Choroid plexus epithelial cell (primary cell): ENCODE data around the gene NTM.

Experiments
- DNase-seq: peaks from one replicate; pipeline ENCODE4 v3.0.0-alpha.2; 2010; ENCODE audit warnings: low read depth
- H3K4me3 ChIP-seq: 2 replicates; pipeline ENCODE4 v1.5.1; 2011; ENCODE audit warnings: low read depth, mild to moderate bottlenecking, control low read depth, low read length, moderate library complexity
- TF ChIP-seq, protein P1 (sequence below): conservative IDR thresholded peaks from 2 replicates; pipeline ENCODE4 v1.5.1; 2011; ENCODE audit warnings: low read depth, mild to moderate bottlenecking, control low read depth, inconsistent platforms, low read length, moderate library complexity

The NTM gene

DNA sequence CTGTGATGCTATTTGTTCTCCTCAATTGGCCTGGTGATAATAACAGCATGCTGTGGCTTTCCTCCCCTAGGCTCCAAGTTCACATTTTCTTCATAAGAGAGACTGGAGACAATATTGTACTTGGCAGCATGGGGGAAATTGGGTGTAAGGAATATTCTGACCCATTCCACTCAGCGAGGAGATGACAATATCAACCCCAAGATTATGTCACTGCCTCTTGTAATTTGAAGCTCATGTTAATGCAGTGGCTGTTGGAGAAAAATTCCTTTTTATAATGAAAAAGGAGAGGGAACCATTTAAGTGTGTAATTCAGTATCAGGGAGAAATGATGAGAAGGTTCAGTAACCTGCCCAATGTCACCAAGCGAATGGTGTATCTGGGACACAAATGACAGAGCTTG is 665.8 kb downstream of the NTM start:
- H3K4me3 ChIP-seq, result no peak overlapping the region
- TF ChIP-seq, protein P1, sequence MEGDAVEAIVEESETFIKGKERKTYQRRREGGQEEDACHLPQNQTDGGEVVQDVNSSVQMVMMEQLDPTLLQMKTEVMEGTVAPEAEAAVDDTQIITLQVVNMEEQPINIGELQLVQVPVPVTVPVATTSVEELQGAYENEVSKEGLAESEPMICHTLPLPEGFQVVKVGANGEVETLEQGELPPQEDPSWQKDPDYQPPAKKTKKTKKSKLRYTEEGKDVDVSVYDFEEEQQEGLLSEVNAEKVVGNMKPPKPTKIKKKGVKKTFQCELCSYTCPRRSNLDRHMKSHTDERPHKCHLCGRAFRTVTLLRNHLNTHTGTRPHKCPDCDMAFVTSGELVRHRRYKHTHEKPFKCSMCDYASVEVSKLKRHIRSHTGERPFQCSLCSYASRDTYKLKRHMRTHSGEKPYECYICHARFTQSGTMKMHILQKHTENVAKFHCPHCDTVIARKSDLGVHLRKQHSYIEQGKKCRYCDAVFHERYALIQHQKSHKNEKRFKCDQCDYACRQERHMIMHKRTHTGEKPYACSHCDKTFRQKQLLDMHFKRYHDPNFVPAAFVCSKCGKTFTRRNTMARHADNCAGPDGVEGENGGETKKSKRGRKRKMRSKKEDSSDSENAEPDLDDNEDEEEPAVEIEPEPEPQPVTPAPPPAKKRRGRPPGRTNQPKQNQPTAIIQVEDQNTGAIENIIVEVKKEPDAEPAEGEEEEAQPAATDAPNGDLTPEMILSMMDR, result no peak
- no peak for DNase-seq

DNA sequence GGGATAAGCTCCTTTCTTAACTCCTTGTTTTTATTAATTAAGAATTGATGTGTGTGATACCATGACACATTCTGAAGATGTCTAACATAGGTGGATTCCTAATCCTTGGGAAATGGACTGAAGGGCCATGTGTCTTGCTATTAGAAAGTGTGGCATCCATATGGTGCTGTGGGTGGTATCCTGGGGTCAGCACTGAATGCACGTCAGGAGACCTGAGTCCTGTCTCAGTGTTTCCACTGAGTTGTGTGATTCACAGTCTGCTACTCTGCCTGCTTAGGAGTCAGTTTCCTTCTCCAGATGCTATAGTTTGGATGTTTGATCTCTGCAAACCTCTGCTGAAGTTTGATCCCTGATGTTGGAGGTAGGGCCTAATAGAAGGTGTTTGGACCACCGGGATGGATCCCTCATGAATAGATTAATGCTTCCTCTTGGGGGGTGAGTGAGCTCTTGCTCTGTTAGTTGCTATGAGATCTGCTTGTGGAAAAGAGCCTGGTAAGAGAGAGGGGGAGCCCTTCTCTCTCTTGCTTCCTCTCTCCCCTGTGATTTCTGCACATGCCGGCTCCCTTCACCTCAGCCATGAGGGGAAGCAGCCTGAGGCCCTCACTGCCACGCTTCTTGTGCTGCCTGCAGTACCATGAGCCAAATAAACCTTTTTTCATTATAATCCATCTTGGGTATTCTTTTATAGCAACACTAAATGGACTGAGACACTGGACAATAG is 666.5 kb downstream of the NTM start:
- DNase-seq, result peak; percentile 26
- H3K4me3 ChIP-seq, result no peak overlapping the region
- TF ChIP-seq, protein P1, result no peak

DNA sequence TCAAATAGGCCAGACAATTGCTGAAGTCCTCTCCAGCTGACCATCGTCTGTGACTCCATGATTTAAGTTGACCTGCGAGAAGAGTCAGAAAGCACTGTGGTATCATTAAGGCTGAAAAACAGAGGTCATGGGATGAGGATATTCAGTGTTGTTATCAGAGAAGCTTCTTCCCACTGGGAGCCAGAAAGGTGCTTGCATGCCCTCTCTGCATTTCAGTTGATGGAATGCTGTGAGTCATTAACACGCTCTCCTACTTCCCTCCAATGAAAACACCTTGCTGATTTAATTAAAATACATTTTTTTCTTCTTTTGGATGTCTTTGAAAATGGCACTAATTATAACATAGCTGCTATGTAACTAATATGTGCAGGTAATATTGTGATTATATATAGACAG is 667.0 kb downstream of the NTM start:
- TF ChIP-seq, protein P1, result no peak
- H3K4me3 ChIP-seq, result no peak overlapping the region
- DNase-seq, result no peak

DNA sequence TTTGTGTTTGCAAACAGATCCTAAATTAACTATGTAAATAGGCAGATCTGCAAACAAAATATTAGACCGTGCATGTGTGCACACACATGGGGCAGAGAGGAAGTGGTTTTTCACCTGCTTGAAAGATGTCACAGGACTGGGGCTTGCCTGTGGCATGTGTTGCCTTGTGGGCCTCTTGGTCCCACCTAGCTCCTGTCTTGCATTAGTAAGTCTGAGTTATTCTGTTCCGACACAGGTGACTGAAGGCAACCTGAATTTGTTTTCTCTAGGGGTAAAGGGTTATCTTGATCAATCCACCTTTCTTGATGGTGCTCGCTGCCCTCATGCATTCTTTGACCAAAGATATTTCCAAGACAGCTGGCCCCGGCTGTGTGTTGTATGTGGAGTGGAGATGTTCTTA is 667.5 kb downstream of the NTM start:
- TF ChIP-seq, protein P1, result no peak
- DNase-seq, result no peak
- H3K4me3 ChIP-seq, result no peak overlapping the region

DNA sequence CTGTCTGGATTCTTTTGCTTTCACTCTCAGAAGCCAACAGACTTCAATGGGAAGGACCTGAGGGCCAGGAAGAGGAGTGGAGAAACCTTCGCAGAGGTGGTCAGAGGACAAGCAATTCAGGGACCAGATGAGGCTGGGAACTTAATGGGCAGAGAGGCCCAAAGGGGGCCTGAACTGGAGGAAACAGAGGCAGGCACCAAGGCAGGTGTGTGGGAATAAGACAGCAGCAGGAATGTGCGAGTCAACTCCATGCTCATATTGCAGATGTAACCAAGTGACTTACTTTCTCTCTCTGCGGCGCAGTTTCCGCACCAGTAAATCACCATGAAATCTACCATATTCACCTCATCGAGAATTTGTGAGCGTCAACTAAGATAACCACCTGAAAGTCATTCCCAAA is 669.1 kb downstream of the NTM start:
- TF ChIP-seq, protein P1, result no peak

DNA sequence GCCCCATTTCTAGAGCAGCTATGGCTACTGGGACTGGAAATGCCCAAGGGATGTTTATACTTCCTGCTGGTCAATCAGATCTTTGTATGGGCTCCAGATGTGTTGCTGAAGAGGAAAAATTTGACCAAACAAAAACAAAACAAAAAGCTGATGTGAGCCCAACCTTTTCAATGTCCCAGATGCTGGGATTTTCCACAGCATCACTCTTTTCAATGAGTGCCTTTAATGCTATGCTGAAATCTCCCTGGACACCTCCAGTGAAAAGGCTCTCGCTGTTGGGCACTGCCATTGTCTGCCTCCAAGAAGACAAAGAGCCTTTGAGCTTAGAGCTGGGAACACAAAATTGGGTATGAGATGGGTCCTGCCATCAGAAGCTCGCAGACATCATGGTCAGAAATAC is 671.9 kb downstream of the NTM start:
- H3K4me3 ChIP-seq, result no peak overlapping the region
- TF ChIP-seq, protein P1, result no peak
- no peak for DNase-seq

More for the DNA sequence above, 669.1 kb downstream of the NTM start:
- no peak for DNase-seq
- no peak overlapping the region for H3K4me3 ChIP-seq

DNA sequence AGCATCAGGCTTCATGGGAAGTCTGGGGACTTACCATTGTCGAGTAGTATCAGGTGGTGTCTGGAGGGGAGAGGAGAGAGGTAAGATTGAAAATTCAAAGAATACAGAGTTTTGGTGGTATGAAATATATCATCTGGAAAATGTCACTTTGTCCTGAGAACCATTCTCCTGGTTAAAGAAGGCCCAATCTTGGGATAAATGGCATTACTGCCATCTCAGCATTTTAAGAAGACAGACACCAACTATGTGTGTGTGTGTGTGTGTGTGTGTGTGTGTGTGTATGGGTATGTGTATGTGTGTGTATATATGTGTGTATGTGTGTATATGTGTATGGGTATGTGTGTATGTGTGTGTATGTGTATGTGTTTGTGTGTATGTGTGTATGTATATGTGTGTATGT is 673.3 kb downstream of the NTM start:
- no peak overlapping the region for H3K4me3 ChIP-seq
- TF ChIP-seq, protein P1, result no peak
- DNase-seq, result no peak
